ENCODE results near the gene NKAIN2. TPM values are rescaled to one million over a fixed set of nuclear protein-coding genes. Genes with fewer than 3 reads are reported as not detected.

The NKAIN2 gene
- polyA plus RNA-seq, 2 donors = 0.02 TPM; not detected in 1

DNA sequence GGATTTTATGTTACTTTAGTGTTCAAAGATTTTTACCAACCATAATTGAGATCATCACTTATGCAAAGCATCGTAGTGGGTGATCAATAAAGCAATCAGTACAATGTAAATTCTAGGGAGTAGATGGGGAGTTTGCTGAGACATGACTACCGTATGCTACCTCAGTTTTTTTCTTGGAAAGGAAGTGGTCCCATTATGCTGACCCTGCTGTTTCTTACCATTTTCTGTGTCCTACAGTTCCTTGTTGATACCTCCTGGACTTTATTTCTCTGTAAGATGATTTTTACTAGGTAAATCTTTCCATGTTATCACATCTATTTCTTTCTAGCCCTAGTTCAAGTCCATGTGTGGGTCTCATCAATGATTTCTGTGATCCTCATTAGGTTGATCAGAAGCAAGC, 19.3 kb upstream of the NKAIN2 start:
- Histone ChIP-seq H3K4me3 (ENCODE audit: low read depth in 1 of 2, low read length in 2 of 2) (no peak overlapping the region), H3K4me1 (ENCODE audit: control insufficient read depth in 2 of 2, insufficient read depth in 2 of 2, low read length in 1 of 2) (no peaks in the 10 kb centered on the region), H3K27me3 (ENCODE audit: control insufficient read depth in 1 of 2, insufficient read depth in 2 of 2, low read length in 2 of 2) (no peaks in the 10 kb centered on the region), H3K27ac (ENCODE audit: low read depth in 2 of 2, low read length in 1 of 2) (no peak overlapping the region), H3K36me3 (ENCODE audit: control insufficient read depth in 2 of 2, insufficient read depth in 2 of 2, low read length in 1 of 2) (no peaks in the 10 kb centered on the region), H3K9me3 (ENCODE audit: control insufficient read depth in 2 of 2, insufficient read depth in 1 of 2, low read depth in 1 of 2, low read length in 1 of 2) (no peaks in the 10 kb centered on the region)
- 68 to 69% methylated on average over 2 of the region's 2 CpGs for WGBS, 2 donors

GRCh38 chr6:123785039-123785438, 18.6 kb upstream of the NKAIN2 start:
- Histone ChIP-seq H3K4me3 (ENCODE audit: low read depth in 1 of 2, low read length in 2 of 2) (no peak overlapping the region), H3K36me3 (ENCODE audit: control insufficient read depth in 2 of 2, insufficient read depth in 2 of 2, low read length in 1 of 2) (no peaks in the 10 kb centered on the region), H3K27ac (ENCODE audit: low read depth in 2 of 2, low read length in 1 of 2) (no peak overlapping the region), H3K4me1 (ENCODE audit: control insufficient read depth in 2 of 2, insufficient read depth in 2 of 2, low read length in 1 of 2) (no peaks in the 10 kb centered on the region), H3K9me3 (ENCODE audit: control insufficient read depth in 2 of 2, insufficient read depth in 1 of 2, low read depth in 1 of 2, low read length in 1 of 2) (no peaks in the 10 kb centered on the region), H3K27me3 (ENCODE audit: control insufficient read depth in 1 of 2, insufficient read depth in 2 of 2, low read length in 2 of 2) (no peaks in the 10 kb centered on the region)
- 82 to 83% methylated on average over 3 of the region's 3 CpGs for WGBS, 2 donors

DNA sequence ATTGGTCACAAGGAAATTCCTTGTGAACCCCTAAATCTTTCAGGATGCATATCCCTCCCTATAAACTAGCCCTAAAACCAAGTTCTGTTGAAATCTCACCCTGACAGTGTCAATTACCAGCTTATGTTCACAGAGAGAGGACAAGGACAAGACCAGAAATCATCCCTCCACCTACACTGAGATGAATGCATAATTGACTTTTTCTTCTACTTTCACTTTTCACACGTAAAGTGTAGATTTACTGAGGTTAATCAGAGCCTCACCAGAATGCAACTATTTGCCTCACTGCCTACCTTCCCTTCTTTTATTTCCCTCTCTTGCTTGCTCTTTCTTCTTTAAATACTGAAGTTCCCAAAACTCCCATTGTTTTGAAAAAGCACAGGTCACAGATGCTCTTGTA, 15.3 kb upstream of the NKAIN2 start:
- no peaks in the 10 kb centered on the region for H3K9me3 ChIP-seq (ENCODE audit: control insufficient read depth in 2 of 2, insufficient read depth in 1 of 2, low read depth in 1 of 2, low read length in 1 of 2)

DNA sequence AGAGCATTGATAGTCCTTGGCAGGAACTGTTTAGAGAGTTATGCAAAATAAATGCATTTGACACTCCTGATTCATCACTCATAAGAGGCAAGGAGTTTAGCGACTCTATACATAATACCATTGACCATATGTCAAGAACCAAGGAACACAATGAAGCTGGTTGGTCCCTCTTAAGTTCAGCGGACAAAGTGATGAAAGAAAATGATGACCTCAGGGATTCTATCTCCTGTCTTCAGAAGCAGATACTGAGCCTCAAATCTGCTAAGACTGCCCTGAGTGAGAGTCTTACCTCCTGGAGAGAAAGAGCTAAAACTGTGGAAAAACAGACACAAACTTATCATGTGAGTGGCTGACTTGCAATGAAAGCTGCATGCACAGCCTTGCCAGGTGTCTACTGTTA, 9.5 kb upstream of the NKAIN2 start:
- Histone ChIP-seq H3K27me3 (ENCODE audit: control insufficient read depth in 1 of 2, insufficient read depth in 2 of 2, low read length in 2 of 2) (no peaks in the 10 kb centered on the region), H3K4me1 (ENCODE audit: control insufficient read depth in 2 of 2, insufficient read depth in 2 of 2, low read length in 1 of 2) (no peaks in the 10 kb centered on the region), H3K36me3 (ENCODE audit: control insufficient read depth in 2 of 2, insufficient read depth in 2 of 2, low read length in 1 of 2) (no peaks in the 10 kb centered on the region), H3K9me3 (ENCODE audit: control insufficient read depth in 2 of 2, insufficient read depth in 1 of 2, low read depth in 1 of 2, low read length in 1 of 2) (no peaks in the 10 kb centered on the region), H3K27ac (ENCODE audit: low read depth in 2 of 2, low read length in 1 of 2) (no peak overlapping the region), H3K4me3 (ENCODE audit: low read depth in 1 of 2, low read length in 2 of 2) (no peak overlapping the region)
- 96 to 98% methylated on average over 2 of the region's 2 CpGs for WGBS, 2 donors

More for the DNA sequence above, 15.3 kb upstream of the NKAIN2 start:
- H3K27me3 ChIP-seq (ENCODE audit: control insufficient read depth in 1 of 2, insufficient read depth in 2 of 2, low read length in 2 of 2) = no peaks in the 10 kb centered on the region
- no peaks in the 10 kb centered on the region for H3K36me3 ChIP-seq (ENCODE audit: control insufficient read depth in 2 of 2, insufficient read depth in 2 of 2, low read length in 1 of 2)
- no peak overlapping the region for H3K4me3 ChIP-seq (ENCODE audit: low read depth in 1 of 2, low read length in 2 of 2)
- no peaks in the 10 kb centered on the region for H3K4me1 ChIP-seq (ENCODE audit: control insufficient read depth in 2 of 2, insufficient read depth in 2 of 2, low read length in 1 of 2)
- H3K27ac ChIP-seq (ENCODE audit: low read depth in 2 of 2, low read length in 1 of 2) = no peak overlapping the region
- WGBS, 2 donors = 49 to 57% methylated on average over 1 of the region's 1 CpG

- Histone ChIP-seq H3K9me3 (ENCODE audit: control insufficient read depth in 2 of 2, insufficient read depth in 1 of 2, low read depth in 1 of 2, low read length in 1 of 2) (no peaks in the 10 kb centered on the region), H3K27ac (ENCODE audit: low read depth in 2 of 2, low read length in 1 of 2) (no peak overlapping the region), H3K36me3 (ENCODE audit: control insufficient read depth in 2 of 2, insufficient read depth in 2 of 2, low read length in 1 of 2) (no peaks in the 10 kb centered on the region), H3K4me1 (ENCODE audit: control insufficient read depth in 2 of 2, insufficient read depth in 2 of 2, low read length in 1 of 2) (no peaks in the 10 kb centered on the region), H3K27me3 (ENCODE audit: control insufficient read depth in 1 of 2, insufficient read depth in 2 of 2, low read length in 2 of 2) (no peaks in the 10 kb centered on the region), H3K4me3 (ENCODE audit: low read depth in 1 of 2, low read length in 2 of 2) (no peak overlapping the region)
Observed at GRCh38 chr6:123794799-123795198, 8.9 kb upstream of the NKAIN2 start.

- Histone ChIP-seq H3K27ac (ENCODE audit: low read depth in 2 of 2, low read length in 1 of 2) (no peak overlapping the region), H3K4me3 (ENCODE audit: low read depth in 1 of 2, low read length in 2 of 2) (no peak overlapping the region), H3K9me3 (ENCODE audit: control insufficient read depth in 2 of 2, insufficient read depth in 1 of 2, low read depth in 1 of 2, low read length in 1 of 2) (no peaks in the 10 kb centered on the region), H3K4me1 (ENCODE audit: control insufficient read depth in 2 of 2, insufficient read depth in 2 of 2, low read length in 1 of 2) (peaks cover 0 to 6% of the 10 kb centered on the region in 2 donors), H3K27me3 (ENCODE audit: control insufficient read depth in 1 of 2, insufficient read depth in 2 of 2, low read length in 2 of 2) (peaks cover 7 to 17% of the 10 kb centered on the region in 2 donors), H3K36me3 (ENCODE audit: control insufficient read depth in 2 of 2, insufficient read depth in 2 of 2, low read length in 1 of 2) (no peaks in the 10 kb centered on the region)
- 66 to 72% methylated on average over 5 of the region's 5 CpGs for WGBS, 2 donors
Observed at GRCh38 chr6:123801067-123801466, 2.6 kb upstream of the NKAIN2 start.

- peaks cover 7 to 17% of the 10 kb centered on the region in 2 donors for H3K27me3 ChIP-seq (ENCODE audit: control insufficient read depth in 1 of 2, insufficient read depth in 2 of 2, low read length in 2 of 2)
- no peaks in the 10 kb centered on the region for H3K9me3 ChIP-seq (ENCODE audit: control insufficient read depth in 2 of 2, insufficient read depth in 1 of 2, low read depth in 1 of 2, low read length in 1 of 2)
- H3K27ac ChIP-seq (ENCODE audit: low read depth in 2 of 2, low read length in 1 of 2) = no peak overlapping the region
- 9 to 10% methylated on average over 6 of the region's 6 CpGs for WGBS, 2 donors
- H3K4me1 ChIP-seq (ENCODE audit: control insufficient read depth in 2 of 2, insufficient read depth in 2 of 2, low read length in 1 of 2) = peaks cover 0 to 6% of the 10 kb centered on the region in 2 donors
- H3K36me3 ChIP-seq (ENCODE audit: control insufficient read depth in 2 of 2, insufficient read depth in 2 of 2, low read length in 1 of 2) = no peaks in the 10 kb centered on the region
- H3K4me3 ChIP-seq (ENCODE audit: low read depth in 1 of 2, low read length in 2 of 2) = peak overlapping the region in 1 of 2 donors; percentile 41
Observed at GRCh38 chr6:123802351-123802696, 1.3 kb upstream of the NKAIN2 start.

DNA sequence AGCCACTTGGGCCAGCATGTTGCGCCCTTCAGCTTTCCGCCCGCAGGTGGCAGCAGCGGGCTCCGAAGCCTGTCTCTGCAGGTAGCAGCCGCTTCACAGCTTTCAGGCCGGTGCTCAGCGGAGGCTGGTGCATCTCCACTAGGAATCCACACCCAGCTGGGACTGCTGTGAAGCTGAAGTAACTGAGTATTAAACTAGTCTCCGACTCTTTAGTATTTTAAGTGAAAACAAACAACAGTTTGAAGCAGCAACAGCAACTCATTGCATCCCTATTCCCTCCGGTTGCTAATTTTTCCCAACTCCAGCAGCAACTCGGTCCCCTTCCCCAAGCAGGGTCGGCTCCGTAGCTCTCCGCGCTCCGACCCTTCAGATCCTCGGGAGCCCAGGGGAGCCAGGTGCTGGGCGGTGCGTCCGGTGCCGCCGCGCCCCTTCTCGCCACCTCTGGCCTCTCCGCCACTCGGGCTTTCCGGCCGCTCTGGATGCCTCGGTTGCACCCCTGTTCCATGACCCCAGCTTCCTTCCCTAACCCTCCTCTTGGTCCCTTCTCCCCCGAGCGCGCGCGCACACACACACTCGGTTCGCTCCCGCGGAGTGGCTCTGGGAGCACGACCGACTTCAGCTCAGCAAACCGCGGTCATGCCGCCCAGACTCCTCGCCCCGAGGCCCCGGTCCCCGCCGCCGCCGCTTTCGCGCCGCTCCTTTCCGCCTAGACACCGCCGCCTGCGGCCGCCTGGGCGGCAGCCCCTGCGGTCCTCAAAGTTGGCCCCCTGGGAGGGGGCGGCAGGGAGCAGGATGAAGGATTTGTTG, 765 bp upstream of the NKAIN2 start:
- 1% methylated on average over 61 of the region's 61 CpGs for WGBS, 2 donors
- Histone ChIP-seq H3K27ac (ENCODE audit: low read depth in 2 of 2, low read length in 1 of 2) (no peak overlapping the region), H3K27me3 (ENCODE audit: control insufficient read depth in 1 of 2, insufficient read depth in 2 of 2, low read length in 2 of 2) (peaks cover 7 to 17% of the 10 kb centered on the region in 2 donors), H3K9me3 (ENCODE audit: control insufficient read depth in 2 of 2, insufficient read depth in 1 of 2, low read depth in 1 of 2, low read length in 1 of 2) (no peaks in the 10 kb centered on the region), H3K4me1 (ENCODE audit: control insufficient read depth in 2 of 2, insufficient read depth in 2 of 2, low read length in 1 of 2) (peaks cover 0 to 6% of the 10 kb centered on the region in 2 donors), H3K36me3 (ENCODE audit: control insufficient read depth in 2 of 2, insufficient read depth in 2 of 2, low read length in 1 of 2) (no peaks in the 10 kb centered on the region), H3K4me3 (ENCODE audit: low read depth in 1 of 2, low read length in 2 of 2) (peak overlapping the region; percentile 41)

GRCh38 chr6:123804014-123804786, 535 bp downstream of the NKAIN2 start:
- H3K27me3 ChIP-seq (ENCODE audit: control insufficient read depth in 1 of 2, insufficient read depth in 2 of 2, low read length in 2 of 2) = peaks cover 7 to 17% of the 10 kb centered on the region in 2 donors
- no peaks in the 10 kb centered on the region for H3K9me3 ChIP-seq (ENCODE audit: control insufficient read depth in 2 of 2, insufficient read depth in 1 of 2, low read depth in 1 of 2, low read length in 1 of 2)
- 4 to 5% methylated on average over 22 to 25 of the region's 25 CpGs for WGBS, 2 donors
- H3K36me3 ChIP-seq (ENCODE audit: control insufficient read depth in 2 of 2, insufficient read depth in 2 of 2, low read length in 1 of 2) = no peaks in the 10 kb centered on the region
- peaks cover 0 to 6% of the 10 kb centered on the region in 2 donors for H3K4me1 ChIP-seq (ENCODE audit: control insufficient read depth in 2 of 2, insufficient read depth in 2 of 2, low read length in 1 of 2)
- H3K27ac ChIP-seq (ENCODE audit: low read depth in 2 of 2, low read length in 1 of 2) = no peak overlapping the region
- H3K4me3 ChIP-seq (ENCODE audit: low read depth in 1 of 2, low read length in 2 of 2) = peak overlapping the region; percentile 32 to 41
